HG02840 (cell line): ENCODE data around the gene CLEC12A.

ENCODE experiments used
- ATAC-seq: cut with Tn5 transposase; IDR thresholded peaks from one replicate; pipeline ENCODE4 v1.9.1; 2021; ENCODE audit warnings: mild to moderate bottlenecking, moderate library complexity, moderate number of reproducible peaks; ENCODE audit not compliant: unreplicated experiment, low FRiP score

Gene CLEC12A

GRCh38 chr12:10031321-10031720 is 60.1 kb downstream of the CLEC12A start:
- no peak for ATAC-seq

GRCh38 chr12:10031771-10032175 is 60.6 kb downstream of the CLEC12A start:
- no peak for ATAC-seq

GRCh38 chr12:10033783-10034545 is 62.8 kb downstream of the CLEC12A start:
- no peak for ATAC-seq
